GM21367 (cell line): ENCODE results near the gene HAGHL.
"Not testable (repeated sequence)": the region's sequence is repeated elsewhere in the genome, so short reads cannot be mapped to it uniquely, and the experiment has no call there.

Experiments used
- ATAC-seq: cut with Tn5 transposase; IDR thresholded peaks from one replicate; pipeline ENCODE4 v1.9.1; 2021; ENCODE audit not compliant: unreplicated experiment

HAGHL gene

DNA sequence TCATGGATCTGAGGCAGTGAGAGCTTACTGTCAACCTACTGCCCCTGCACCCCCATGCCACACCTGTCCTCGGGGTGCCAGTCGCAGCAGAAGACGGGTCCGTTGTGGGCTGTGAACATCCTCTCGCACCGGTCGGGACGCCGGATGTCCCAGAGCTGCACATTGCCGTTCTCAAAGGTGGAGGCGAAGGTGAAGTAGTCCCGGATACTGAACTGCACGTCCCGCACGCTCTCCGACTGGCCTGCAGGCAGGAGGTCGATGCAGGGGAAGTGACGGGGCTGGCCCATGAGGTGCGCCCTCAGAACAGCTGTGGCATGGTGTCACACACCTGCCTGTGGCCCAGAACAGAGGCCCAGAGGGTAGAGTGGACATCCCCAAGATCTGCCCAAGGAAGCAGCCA, 39.4 kb upstream of the HAGHL start:
- no peak for ATAC-seq

DNA sequence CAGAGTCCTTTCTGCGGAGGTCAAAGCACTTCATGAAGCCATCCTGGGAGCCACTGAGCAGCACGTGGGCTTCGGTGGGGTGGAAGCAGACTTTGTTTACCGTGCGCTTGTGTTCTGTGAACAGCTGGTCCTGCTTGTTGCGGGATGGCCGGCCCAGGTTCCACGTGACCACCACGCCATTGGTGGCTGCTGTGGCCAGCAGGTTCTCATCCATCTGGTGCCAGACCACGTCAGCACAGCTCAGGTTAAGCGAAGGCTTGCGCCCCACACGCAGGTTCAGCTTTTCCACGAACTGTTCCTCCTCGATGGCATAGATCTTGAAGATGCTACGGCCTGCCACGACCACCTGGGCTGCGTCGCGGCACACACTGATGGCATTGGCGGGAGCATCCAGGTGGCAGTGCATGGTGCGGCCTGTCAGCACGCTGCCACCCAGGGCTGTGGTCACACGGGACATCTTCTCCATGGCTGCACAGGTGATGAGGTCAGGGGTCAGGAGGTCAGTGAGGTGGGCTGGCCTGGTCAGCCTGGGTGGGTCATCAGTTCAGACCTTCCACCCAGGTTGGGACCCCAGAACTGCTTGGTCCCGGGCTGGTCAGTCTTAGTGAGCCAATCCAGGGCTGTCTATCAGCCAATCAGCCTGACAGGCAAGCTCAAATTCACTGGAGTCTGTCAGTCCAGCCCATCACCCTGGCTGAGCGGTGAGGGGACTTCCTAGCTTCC, 37.6 kb upstream of the HAGHL start:
- ATAC-seq, result no peak

DNA sequence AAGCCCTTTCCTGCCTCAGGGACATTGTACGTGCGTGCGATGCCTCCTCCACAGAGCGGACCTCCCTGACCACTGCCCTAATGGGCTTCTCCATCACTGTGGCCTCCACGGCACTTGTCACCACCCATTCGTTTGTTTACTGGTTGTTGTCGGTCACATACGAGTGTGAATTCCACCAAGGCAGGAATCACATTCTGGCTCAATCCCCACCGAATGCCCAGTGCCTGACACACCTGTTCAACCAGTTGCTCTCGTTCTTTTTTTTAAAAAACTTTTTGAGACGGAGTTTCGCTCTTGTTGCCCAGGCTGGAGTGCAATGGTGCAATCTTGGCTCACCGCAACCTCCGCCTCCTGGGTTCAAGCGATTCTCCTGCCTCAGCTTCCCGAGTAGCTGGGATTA, 35.7 kb upstream of the HAGHL start:
- not testable (repeated sequence) for ATAC-seq

DNA sequence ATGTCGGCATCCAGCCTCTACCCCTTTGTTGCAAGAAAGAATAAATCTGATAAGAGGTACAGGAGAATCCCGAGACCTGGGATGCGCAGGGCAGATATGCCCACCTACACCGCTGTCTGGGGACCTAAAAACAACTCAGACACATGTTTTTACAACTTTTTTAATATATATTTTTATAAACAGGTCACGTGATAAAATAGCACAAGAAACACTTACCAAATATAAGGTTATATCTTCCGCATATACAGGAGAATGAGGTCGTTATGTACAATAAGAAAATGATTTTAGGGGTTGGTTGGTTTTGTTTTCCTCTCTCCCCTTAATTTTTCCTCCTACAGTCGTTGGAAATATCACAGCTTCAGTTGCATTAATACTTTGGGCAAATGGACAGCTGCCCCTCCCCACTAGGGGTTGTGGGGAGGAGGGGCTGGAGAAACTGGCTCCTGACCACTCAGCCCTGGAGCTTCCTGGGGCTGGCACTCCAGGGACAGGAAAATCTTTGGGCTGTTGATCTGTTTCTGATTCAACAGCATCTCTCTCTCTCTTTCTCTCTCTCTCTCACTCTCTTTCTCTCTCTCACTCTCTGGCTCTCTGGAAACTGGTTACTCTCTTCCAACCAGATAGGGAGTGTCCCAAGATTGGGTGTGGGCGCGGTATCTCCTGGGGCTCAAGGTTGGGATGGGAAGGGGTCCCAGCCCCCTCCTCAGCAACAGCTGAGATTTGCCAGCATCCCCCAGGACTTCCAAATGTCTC, 34.4 kb upstream of the HAGHL start:
- ATAC-seq, result no peak

DNA sequence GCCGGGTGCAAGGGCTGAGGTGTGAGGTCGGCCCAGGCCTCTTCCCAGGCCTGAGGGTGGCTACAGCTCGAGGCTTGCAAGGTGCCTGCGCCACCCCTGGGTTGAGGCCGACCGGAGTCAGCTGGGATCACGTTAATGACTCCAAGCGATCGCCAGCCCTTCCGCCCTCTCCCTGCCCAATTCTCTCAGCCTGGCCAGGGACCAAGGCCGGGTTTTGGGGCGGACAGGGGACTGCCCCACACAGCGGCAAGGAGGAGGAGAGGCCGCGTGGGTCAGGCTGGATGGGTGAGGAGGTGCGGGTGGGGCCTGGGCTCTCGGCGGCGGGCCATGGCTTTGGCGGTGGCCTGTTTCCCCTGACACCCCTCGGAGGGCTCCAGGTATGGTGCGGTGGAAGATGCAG, 33.5 kb upstream of the HAGHL start:
- ATAC-seq, result no peak

DNA sequence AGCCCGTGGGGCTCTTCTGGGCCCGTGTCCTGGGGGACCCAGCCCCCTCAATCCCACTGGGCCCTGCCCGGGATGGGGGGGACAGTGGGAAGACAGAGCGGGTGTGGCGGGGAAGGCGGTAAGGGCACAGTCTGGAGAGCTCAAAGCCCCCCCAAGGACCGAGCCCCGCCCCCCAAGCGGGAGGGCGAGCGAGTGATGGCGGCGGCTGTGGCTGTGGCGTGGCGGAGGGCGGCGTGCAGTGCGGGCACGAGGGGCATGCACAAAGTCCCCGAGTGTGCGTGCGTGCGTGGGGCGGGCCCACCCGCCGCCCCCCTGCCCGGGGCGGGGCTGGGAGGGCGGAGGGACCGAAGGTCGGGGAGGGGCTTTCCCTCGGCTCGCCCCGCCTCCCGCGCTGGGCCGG, 33.1 kb upstream of the HAGHL start:
- no peak for ATAC-seq

DNA sequence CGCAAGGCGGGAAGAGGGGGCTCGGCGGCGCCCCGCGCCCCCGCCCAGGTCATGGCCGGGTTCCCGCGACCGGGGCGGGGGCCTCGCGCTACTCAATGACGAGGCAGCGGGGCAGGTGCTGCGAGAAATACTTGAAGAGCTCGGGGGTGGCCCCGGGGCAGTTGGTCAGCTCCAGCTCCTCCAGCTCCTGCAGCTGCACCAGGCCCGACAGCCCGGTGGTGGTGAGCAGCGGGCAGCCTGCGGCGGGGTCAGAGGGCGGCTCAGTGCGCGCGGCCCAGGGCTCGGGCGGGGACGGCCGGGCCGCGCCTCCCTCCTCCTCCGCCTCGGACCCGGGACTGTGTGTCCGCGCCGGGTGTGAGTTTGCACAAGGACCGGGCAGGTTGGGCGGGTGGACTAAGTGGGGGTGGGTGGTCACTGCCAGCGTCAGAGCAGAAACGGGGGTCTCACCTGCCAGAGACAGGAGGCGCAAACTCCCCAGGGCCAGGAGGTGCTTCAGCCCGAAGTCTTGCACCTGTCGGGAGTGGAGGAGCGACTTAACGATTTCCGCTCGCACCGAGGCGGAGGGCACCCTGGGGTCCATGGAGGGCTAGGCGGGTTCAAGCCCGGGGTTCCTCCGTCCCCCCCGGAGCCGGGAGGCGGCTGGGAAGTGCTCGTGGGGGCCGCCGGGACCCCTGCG, 32.6 kb upstream of the HAGHL start:
- no peak for ATAC-seq

DNA sequence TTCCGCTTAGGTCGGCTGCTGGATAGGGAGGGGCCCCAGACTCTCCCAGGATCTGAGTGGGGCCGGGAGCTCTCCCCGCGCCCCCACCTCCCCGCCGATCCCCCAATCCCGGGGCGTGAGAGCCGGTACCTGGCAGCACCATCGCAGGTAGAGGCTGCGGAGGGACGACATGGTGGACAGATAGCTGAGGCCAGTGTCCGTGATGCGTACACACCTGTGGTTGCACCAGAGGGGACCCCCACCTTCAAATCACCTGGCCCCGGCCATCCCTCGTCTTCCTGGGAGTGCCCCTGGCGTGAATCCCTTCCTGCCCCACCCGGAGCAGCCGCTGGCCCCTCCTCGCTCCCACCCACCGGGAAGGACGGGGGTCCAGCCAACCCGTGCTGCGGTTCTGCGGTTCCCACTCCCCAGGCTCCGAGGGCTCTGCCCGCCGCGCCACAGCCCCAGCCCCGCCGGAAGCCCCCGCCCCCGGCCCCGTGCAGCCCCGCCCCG, 32.0 kb upstream of the HAGHL start:
- no peak for ATAC-seq

DNA sequence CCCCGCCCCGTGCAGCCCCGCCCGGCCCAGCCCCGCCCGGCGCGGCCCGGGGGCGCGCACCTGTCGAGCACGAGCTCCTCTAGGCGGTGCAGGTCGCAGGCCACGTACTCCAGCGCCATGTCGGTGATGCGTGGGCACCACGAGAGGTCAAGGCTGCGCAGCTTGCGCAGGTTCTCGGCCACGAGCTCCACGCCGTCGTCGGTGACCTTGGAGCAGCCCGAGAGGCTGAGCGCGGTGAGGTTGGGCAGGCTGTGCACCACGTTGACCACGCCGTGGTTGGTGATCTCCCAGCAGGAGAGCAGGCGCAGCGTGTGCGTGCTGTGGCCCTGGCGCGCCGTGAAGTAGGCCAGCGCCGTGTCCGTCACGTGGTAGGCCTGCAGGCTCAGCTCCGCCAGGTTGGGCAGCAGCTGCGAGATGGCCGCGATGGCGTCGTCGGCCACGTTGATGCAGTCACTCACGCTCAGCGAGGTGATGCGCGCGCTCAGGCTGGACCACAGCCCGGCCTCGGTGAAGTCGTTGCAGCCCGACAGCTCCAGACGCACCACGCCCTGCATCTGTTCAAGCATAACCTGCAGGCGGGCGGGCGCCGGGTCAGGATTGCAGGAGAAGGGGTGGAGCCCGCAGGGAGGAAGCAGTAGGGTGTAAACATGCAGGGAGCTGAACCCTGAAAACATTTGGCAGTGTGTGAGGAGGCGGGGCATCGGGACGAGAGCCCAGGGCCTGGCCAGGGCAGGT, 31.4 kb upstream of the HAGHL start:
- ATAC-seq, result no peak

DNA sequence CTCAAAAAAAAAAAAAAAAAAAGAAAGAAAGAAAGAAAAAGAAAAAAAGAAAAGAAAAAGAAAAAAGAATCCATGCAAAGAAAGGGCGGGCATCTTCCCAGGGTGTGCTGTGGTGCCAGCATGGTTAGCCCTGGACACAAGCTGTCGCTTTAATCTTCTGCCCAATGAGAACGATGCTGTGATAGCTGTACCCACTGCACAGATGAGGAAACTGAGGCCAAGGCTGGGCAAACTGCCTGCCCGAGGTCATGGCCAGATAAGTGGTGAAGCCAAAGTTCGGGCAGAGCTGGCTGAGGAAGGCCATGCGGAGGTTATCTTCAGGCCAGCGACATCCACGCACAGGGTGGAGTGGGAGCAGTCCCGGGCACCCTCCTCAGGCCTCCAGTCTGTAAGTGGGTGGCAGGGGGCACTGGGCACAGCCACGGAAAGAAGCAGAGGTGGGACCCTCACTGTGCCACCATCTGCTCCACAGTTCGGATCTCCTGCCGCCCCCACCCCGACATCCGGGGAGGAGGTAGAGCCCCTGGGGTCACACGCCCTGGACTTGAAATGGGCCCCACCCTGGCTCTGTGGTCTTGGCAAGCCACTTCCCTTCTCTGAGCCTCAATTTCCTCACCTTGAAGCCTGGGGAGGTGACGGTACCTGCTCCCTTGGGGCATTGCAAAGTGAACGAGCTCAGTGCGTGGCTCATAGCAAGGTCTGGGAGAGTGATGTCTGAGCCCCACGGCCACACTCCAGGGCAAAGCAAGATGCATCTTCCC, 27.8 kb upstream of the HAGHL start:
- no peak for ATAC-seq

DNA sequence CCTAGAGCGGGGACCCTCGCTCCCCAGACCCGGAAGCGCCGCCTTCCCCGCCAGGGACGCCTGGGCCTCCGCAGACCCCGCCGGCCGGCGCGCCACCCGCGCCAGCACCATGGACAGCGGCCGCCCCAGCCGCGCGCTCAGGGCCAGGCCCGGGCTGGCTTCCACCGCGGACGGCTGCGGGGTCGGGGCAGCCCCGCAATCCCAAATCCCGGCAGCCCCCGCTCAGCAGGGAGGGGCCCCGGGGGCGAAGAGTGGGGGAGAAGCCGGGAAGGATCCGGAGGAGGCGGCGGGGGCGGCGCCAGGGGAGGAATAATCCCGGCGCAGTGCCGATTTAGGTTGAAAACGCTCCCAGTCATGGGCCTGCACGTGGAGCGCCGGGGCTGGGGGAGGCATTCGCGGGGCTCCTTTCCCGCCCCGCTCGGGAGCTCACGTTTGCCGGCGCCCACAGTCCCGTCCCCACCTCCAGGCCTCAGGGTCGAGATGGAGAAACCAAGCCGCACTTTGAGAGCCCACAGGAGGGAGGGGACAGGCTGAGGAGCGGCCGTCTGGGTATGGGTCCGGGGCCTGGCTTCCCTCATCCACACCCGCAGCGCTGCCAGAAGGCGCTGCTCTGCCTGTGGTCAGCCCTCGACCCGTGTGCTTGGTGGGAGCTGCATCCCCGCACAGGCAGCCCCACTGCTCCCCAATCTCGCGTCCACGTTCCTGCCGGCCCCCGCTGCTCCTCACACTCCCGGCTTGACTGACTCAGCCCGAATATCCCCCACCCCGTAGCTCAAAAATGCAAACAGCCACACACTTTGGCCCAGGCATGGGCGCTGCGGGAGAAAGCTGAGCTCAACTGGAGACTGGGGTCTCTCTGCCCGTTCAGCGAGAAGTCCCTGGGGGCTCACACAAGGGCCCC, 26.0 kb upstream of the HAGHL start:
- ATAC-seq, result no peak

DNA sequence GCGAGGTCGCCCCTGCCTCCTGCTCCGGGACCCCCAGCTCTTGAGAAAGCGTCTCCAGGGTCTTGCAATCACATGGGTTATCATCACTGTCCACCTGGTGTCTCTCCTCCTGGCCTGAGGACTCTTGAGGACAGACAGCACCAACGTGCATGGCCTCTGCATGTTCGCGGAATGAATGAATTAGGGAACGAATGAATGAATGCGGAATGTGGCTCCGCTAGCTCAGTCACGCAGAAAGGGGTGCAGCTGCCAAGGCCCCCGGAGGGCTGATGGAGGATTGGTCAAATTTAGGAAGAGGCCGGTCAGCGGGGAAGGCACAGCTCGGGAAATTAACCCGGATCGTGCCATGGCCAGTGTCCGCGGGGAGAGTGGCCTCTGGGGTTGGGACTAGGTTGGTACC, 24.6 kb upstream of the HAGHL start:
- ATAC-seq, result no peak

DNA sequence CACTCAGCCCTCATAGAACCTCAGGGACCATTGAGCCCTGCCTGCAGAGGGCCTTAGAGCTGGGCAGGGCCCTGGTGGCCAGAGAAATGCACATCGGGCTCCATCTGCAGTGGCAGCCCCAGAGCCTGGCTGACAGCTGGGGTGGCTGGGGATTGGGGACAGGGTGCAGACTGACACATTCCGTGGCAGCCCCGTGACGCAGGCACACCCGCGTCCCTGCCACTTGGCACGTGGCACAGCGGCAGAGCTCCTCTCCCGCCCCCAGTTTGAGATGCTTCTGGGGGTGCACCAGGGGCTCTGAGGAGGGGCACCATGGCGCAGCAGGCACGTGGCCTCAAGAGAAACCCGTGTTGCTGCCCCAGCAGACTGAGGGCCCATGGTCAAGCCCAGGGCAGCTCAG, 23.5 kb upstream of the HAGHL start:
- no peak for ATAC-seq

DNA sequence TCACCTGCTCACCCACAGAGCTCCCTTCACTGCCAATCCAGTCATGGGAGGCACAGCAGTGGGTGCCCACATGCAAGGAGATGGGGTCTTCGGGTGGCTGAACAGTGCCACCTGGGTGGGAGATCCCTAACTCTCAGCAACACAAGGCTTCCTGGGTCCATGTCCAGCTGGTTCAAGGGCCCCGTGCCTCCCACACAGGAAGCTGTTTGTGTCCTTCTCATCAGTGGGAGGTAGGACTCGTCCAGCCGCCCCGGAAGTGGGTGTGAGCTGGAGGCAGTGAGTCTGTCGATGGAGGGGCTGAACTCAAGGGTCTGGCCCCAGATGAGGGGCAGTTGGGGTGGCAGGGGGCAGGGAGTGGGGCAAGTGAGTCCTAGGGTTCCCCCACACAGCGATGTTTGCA, 22.9 kb upstream of the HAGHL start:
- no peak for ATAC-seq

DNA sequence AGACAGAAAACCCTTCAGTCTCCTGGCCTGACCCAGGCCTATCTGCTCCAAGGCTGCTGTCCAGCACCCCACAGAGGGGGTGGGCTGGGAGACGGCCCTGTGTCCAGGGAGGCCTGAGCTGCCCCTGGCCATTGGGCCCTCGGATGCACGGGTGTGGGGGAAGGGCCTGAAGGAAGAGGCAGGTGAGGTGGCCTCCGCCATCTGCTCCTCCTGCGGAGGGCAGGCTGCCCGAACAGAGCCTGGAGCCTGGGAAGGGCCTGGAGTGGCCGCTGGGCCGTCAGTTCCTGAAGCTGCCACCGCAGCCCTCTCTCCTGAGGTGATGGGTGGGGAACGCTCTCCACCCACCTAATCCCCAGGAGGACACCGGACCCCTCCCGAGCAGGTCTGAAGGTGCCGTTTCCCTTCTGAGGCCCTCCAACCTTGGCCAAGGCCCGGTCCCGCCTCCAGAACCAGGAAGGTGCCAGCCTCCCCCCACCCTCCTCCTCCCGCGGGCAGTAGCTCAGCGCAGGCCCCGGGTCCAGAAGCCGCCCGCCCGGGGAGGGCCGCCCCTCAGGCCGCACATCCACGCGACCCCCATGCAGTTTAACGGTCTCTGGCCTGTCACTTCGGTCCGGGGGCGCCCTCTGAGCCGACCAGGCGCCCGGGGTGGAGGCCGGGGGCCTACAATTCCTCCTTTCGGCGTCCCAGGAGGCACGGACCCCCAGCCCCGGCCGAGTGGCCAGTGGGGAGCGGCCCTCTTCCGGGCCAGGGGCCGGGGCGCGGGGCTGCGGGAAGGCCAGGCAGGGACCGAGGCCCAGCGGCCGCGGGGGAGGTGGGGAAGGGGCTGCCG, 22.1 kb upstream of the HAGHL start:
- ATAC-seq, result no peak

DNA sequence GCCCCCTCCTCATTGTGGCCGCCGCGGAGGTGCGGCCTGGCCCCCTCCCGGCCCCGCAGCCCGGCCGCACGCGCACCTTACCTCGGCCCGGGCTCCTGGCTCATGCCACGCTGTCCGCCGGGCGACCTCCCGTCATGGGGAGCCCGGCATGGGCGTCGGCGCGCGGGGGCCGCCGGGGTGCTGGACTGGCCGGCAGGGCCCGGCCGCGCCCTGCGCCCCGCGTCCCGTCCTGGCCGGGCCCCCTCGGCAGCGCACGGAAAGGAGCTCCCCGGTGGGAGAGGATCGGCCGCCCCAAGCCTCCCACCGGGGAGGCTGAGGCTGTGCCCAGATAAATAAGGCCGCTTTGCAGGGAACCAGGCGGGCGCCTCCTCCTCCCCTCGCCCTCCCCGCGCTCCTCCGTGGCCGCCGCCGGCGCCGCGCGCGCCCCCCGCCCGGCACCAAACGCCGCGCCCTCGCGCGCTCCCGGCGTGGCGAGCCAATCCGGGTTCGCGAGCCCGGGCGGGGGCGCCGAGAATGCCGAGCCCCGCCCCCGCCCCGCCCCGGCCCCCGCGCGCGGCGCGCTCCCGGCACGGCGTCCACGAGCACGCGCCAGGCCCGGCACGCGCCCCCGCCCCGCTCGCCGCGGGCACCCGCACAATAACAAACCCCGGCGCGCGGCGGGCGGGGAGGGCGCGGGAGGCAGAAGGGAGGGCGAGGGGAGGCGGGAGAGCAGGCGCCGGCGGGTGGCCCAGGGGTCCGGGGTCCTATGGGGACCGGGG, 21.3 kb upstream of the HAGHL start, which contains the start of gene FBXL16:
TSS of gene FBXL16 (minus strand) at position 371 of the 758 bp plus-strand sequence. CDS start 8,396 bp downstream, outside the sequence.
- ATAC-seq, result no peak

DNA sequence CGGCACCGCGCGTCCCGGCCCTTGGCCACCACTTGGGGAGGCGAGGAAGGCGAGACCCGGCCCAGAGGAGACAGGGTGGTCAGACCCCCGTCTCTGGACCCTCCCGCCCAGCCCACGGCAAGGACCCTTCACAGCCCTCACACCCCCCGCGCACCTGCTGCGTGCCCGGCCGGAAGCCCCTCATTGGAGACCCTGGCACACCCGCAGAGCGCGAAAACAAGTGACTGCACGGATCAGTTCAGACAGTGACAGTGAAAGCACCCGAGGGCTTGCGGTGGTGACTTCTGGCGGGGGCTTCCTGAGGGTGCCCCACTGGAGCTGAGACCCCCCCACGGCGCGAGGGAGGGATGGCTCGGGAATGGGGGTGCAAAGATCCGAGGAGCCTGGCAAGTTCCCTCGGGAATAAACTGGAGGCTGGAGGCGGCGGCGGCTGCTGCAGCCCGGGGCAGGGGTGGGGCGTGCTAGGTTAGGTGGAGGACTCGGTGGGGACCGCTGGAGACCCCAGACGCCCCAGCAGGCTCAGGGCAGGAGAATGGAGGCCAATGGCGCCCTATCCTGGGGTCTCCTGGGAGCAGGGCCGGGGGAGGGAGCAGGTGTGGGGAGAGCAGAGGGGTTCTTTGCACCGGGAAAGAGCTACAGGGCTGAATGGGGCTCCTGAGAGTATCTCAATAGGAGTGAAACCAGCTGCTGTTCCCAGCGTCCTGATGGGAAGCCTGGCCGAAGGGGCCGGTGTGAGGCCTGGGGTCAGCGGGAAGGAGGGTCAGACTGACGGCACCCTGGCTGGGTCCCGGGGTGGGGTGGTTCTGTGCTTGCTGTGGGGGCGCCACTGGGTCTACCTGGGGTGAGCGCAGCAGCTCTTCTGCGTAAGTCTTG, 20.5 kb upstream of the HAGHL start:
- ATAC-seq, result no peak
